Stimulated activated CD4-positive, alpha-beta T cell treated with anti-CD3 and anti-CD28 coated beads, TNF-alpha, amount 100 ng/mL, for 24 hours (primary cell): Measurements from ENCODE around the gene GLRA2.

Source experiments
- DNase-seq, 3 experiments: peaks; one replicate each; pipeline ENCODE4 v3.0.0-alpha.2; 2020; ENCODE audit warnings: low read depth in 3 of 3

The GLRA2 gene

GRCh38 chrX:14700982-14701381, 171.6 kb downstream of the GLRA2 start:
- DNase-seq, result no peak

- DNase-seq, result no peak
Measured at GRCh38 chrX:14702145-14702544, 172.8 kb downstream of the GLRA2 start.

GRCh38 chrX:14712096-14712495, 182.8 kb downstream of the GLRA2 start:
- no peak for DNase-seq

- DNase-seq, result no peak
Measured at GRCh38 chrX:14717949-14718348, 188.6 kb downstream of the GLRA2 start.

- DNase-seq, result no peak
Measured at GRCh38 chrX:14718403-14718802, 189.1 kb downstream of the GLRA2 start.

GRCh38 chrX:14729058-14729457, 199.7 kb downstream of the GLRA2 start:
- DNase-seq, result no peak

GRCh38 chrX:14738643-14739042, 209.3 kb downstream of the GLRA2 start:
- no peak for DNase-seq

GRCh38 chrX:14753441-14753840, 224.1 kb downstream of the GLRA2 start:
- no peak for DNase-seq

GRCh38 chrX:14758029-14758491, 228.7 kb downstream of the GLRA2 start:
- no peak for DNase-seq

- no peak for DNase-seq
Measured at GRCh38 chrX:14775416-14775815, 246.1 kb downstream of the GLRA2 start.

GRCh38 chrX:14776901-14777300, 247.6 kb downstream of the GLRA2 start:
- no peak for DNase-seq

- no peak for DNase-seq
Measured at GRCh38 chrX:14777525-14777924, 248.2 kb downstream of the GLRA2 start.

- DNase-seq, result no peak
Measured at GRCh38 chrX:14779580-14779979, 250.2 kb downstream of the GLRA2 start.
